ENCODE data around the gene OPN3. TPM values are rescaled to one million over a fixed set of nuclear protein-coding genes. Genes with fewer than 3 reads are reported as not detected.

The OPN3 gene
- total RNA-seq, 1 donor from 2014 or later, result 15.5 TPM

GRCh38 chr1:241589521-241589920 lies 50.6 kb downstream of the OPN3 start:
- Histone ChIP-seq H3K36me3 (no peaks in the 10 kb centered on the region), H3K4me3 (no peak overlapping the region), H3K27ac (no peak overlapping the region), H3K9me3 (no peaks in the 10 kb centered on the region), H3K4me1 (no peaks in the 10 kb centered on the region), H3K27me3 (no peaks in the 10 kb centered on the region)
- intact Hi-C loops (cut with DNase I), result no loop called here
- no peak for TF ChIP-seq CTCF (IDR thresholded peaks at IDR 0.05)
- TF ChIP-seq POLR2A (IDR thresholded peaks at IDR 0.05), result no peak
- no peak for TF ChIP-seq POLR2AphosphoS5 (IDR thresholded peaks at IDR 0.05; ENCODE audit: insufficient read depth in 1 of 2, low read depth in 1 of 2)
- no peak for DNase-seq (ENCODE audit: extremely low spot score in 2 of 2)

- Histone ChIP-seq H3K27me3 (no peaks in the 10 kb centered on the region), H3K4me3 (no peak overlapping the region), H3K36me3 (no peaks in the 10 kb centered on the region), H3K9me3 (no peaks in the 10 kb centered on the region), H3K27ac (no peak overlapping the region), H3K4me1 (no peaks in the 10 kb centered on the region)
- TF ChIP-seq CTCF (IDR thresholded peaks at IDR 0.05) (no peak), POLR2A (IDR thresholded peaks at IDR 0.05) (no peak), POLR2AphosphoS5 (IDR thresholded peaks at IDR 0.05; ENCODE audit: insufficient read depth in 1 of 2, low read depth in 1 of 2) (no peak)
- intact Hi-C loops (cut with DNase I), result no loop called here
- no peak for DNase-seq (ENCODE audit: extremely low spot score in 2 of 2)
Measured at GRCh38 chr1:241586905-241587512, 53.2 kb downstream of the OPN3 start.

- no peak overlapping the region for H3K27ac ChIP-seq
- no peaks in the 10 kb centered on the region for H3K9me3 ChIP-seq
- H3K27me3 ChIP-seq, result no peaks in the 10 kb centered on the region
- no peak for DNase-seq (ENCODE audit: extremely low spot score in 2 of 2)
- no peaks in the 10 kb centered on the region for H3K4me1 ChIP-seq
- H3K4me3 ChIP-seq, result no peak overlapping the region
- H3K36me3 ChIP-seq, result no peaks in the 10 kb centered on the region
- no peak for TF ChIP-seq CTCF (IDR thresholded peaks at IDR 0.05)
- no peak for TF ChIP-seq POLR2AphosphoS5 (IDR thresholded peaks at IDR 0.05; ENCODE audit: insufficient read depth in 1 of 2, low read depth in 1 of 2)
- no peak for TF ChIP-seq POLR2A (IDR thresholded peaks at IDR 0.05)
- intact Hi-C loops (cut with DNase I), result no loop called here
Measured at GRCh38 chr1:241582921-241583321, 57.2 kb downstream of the OPN3 start.

GRCh38 chr1:241579434-241579833 lies 60.7 kb downstream of the OPN3 start:
- no peaks in the 10 kb centered on the region for H3K9me3 ChIP-seq
- DNase-seq (ENCODE audit: extremely low spot score in 2 of 2), result no peak
- H3K36me3 ChIP-seq, result no peaks in the 10 kb centered on the region
- no peak overlapping the region for H3K27ac ChIP-seq
- no peaks in the 10 kb centered on the region for H3K27me3 ChIP-seq
- intact Hi-C loops (cut with DNase I), result no loop called here
- H3K4me3 ChIP-seq, result no peak overlapping the region
- TF ChIP-seq POLR2A (IDR thresholded peaks at IDR 0.05), result no peak
- no peak for TF ChIP-seq POLR2AphosphoS5 (IDR thresholded peaks at IDR 0.05; ENCODE audit: insufficient read depth in 1 of 2, low read depth in 1 of 2)
- no peak for TF ChIP-seq CTCF (IDR thresholded peaks at IDR 0.05)
- H3K4me1 ChIP-seq, result no peaks in the 10 kb centered on the region

- TF ChIP-seq POLR2AphosphoS5 (IDR thresholded peaks at IDR 0.05; ENCODE audit: insufficient read depth in 1 of 2, low read depth in 1 of 2) (no peak), CTCF (IDR thresholded peaks at IDR 0.05) (no peak), POLR2A (IDR thresholded peaks at IDR 0.05) (no peak)
- intact Hi-C loops (cut with DNase I), result no loop called here
- H3K9me3 ChIP-seq, result no peaks in the 10 kb centered on the region
- H3K4me3 ChIP-seq, result no peak overlapping the region
- H3K27me3 ChIP-seq, result no peaks in the 10 kb centered on the region
- no peak overlapping the region for H3K27ac ChIP-seq
- no peaks in the 10 kb centered on the region for H3K4me1 ChIP-seq
- H3K36me3 ChIP-seq, result no peaks in the 10 kb centered on the region
- DNase-seq (ENCODE audit: extremely low spot score in 2 of 2), result no peak
Measured at GRCh38 chr1:241574154-241574553, 66.0 kb downstream of the OPN3 start.

Measured in vagina (tissue), 2 donors.